Measurements from ENCODE around the gene ZNF416. TPM values are rescaled to one million over a fixed set of nuclear protein-coding genes. Genes with fewer than 3 reads are reported as not detected.

The ZNF416 gene
- total and polyA plus RNA-seq, 4 donors = 1.7 to 4.6 (median 3.2) TPM

DNA sequence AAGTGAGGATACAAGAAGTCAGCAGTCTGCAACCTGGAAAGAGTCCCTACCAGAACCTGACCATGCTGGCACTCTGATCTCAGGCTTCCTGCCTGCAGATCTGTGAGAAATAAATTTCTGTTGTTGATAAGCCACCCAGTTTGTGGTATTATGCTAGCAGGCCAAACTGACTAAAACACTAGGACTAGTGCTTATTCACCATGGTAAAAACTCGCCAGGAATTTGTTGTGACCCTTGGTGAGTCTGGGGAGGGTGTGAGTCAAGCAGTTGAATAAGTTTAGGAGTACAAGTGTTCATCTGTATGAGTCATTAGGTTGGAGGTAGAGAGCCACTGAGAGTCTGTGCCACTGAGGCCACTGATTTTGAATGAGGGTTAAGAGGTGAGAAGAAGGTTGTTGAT lies 8.8 kb upstream of the ZNF416 start:
- Histone ChIP-seq H3K9me3 (ENCODE audit: control insufficient read depth in 4 of 4, insufficient read depth in 3 of 4, low read length in 3 of 4) (peaks cover 4 to 75% (median 53%) of the 10 kb centered on the region in 4 donors), H3K36me3 (ENCODE audit: control insufficient read depth in 4 of 4, insufficient read depth in 4 of 4, low read length in 4 of 4) (peaks cover 25 to 66% (median 37%) of the 10 kb centered on the region in 4 donors), H3K4me1 (ENCODE audit: control insufficient read depth in 5 of 5, insufficient read depth in 5 of 5, low read length in 5 of 5) (peaks cover 0 to 14% (median 10%) of the 10 kb centered on the region in 5 donors), H3K4me3 (no peak overlapping the region), H3K27ac (ENCODE audit: low read depth in 1 of 2, low read length in 1 of 2) (peak overlapping the region in 1 of 2 donors; percentile 42), H3K27me3 (ENCODE audit: control insufficient read depth in 3 of 3, insufficient read depth in 3 of 3, low read length in 2 of 3) (no peaks in the 10 kb centered on the region), H3K9ac (ENCODE audit: insufficient read depth in 1 of 2, low read length in 2 of 2) (no peak overlapping the region)
- DNase-seq (no peak), ATAC-seq (ENCODE audit: insufficient read depth, low FRiP score) (no peak)
- TF ChIP-seq, protein P1, sequence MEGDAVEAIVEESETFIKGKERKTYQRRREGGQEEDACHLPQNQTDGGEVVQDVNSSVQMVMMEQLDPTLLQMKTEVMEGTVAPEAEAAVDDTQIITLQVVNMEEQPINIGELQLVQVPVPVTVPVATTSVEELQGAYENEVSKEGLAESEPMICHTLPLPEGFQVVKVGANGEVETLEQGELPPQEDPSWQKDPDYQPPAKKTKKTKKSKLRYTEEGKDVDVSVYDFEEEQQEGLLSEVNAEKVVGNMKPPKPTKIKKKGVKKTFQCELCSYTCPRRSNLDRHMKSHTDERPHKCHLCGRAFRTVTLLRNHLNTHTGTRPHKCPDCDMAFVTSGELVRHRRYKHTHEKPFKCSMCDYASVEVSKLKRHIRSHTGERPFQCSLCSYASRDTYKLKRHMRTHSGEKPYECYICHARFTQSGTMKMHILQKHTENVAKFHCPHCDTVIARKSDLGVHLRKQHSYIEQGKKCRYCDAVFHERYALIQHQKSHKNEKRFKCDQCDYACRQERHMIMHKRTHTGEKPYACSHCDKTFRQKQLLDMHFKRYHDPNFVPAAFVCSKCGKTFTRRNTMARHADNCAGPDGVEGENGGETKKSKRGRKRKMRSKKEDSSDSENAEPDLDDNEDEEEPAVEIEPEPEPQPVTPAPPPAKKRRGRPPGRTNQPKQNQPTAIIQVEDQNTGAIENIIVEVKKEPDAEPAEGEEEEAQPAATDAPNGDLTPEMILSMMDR (IDR thresholded peaks at IDR 0.05; ENCODE audit: control extremely low read depth, extremely low read depth) = no peak
- WGBS, 2 donors = 96 to 97% methylated on average over 1 of the region's 1 CpG

DNA sequence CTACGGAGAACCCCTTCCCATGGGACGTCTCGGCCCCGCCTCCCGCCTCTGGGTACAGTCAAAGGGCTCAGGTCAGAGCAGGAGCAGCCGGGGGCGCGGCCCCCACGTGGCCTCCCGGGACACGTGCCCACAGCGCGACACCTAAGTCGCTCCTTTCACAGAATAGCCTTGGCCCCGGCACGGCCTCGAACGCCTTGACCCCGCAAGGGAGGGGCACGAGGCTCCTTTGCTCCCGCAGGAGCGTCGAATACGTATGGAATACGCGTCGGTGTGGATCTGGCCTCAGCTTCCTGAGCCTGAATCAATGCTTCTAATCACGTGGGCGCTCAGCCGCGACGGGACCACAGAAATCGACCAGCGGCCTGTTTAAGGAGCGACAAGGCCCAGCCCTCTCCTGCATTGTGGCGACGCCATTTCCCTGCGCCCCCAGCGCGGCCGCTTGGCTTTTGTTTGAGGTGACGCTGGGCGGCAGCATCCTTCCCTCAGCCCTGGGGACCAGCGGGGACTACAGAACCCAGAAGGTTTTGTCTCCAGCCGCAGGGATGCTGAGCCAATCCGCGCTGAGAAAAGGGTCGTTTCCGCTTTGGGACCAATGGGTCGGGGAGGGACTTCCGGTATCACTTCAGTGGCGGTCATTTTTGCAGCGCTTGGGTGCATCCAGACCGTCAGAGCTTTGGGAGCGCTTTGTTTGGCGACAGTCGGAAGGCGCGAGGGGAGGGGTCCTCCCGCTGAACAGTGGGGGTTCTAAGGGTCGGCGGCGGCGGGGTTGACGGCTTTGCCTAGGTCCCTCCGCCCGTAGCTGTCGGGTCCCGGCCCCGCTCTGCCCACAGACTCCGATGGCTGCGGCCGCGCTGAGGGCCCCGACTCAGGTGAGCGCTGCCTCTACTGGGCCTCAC lies 5.1 kb upstream of the ZNF416 start, which contains the start of gene ZIK1:
TSS of gene ZIK1 (plus strand) at position 625 of the 896 bp plus-strand sequence. CDS start at position 837, 212 bp downstream.
- TF ChIP-seq, protein P1 (IDR thresholded peaks at IDR 0.05; ENCODE audit: control extremely low read depth, extremely low read depth) = no peak
- peak; percentile 92 for ATAC-seq (ENCODE audit: insufficient read depth, low FRiP score)
- DNase-seq = peak; percentile 97 to 99 (median 98)
- Histone ChIP-seq H3K4me3 (peak within 1 kb of the TSS; percentile 62), H3K36me3 (ENCODE audit: control insufficient read depth in 4 of 4, insufficient read depth in 4 of 4, low read length in 4 of 4) (peaks cover 6 to 34% (median 12%) of the 10 kb centered on the region in 4 donors), H3K9ac (ENCODE audit: insufficient read depth in 1 of 2, low read length in 2 of 2) (peak within 1 kb of the TSS in 1 of 2 donors; percentile 33), H3K27ac (ENCODE audit: low read depth in 1 of 2, low read length in 1 of 2) (peak within 1 kb of the TSS; percentile 6 to 51), H3K9me3 (ENCODE audit: control insufficient read depth in 4 of 4, insufficient read depth in 3 of 4, low read length in 3 of 4) (peaks cover 0 to 50% (median 20%) of the 10 kb centered on the region in 4 donors), H3K27me3 (ENCODE audit: control insufficient read depth in 3 of 3, insufficient read depth in 3 of 3, low read length in 2 of 3) (no peaks in the 10 kb centered on the region), H3K4me1 (ENCODE audit: control insufficient read depth in 5 of 5, insufficient read depth in 5 of 5, low read length in 5 of 5) (peaks cover 0 to 14% (median 10%) of the 10 kb centered on the region in 5 donors)
- WGBS, 2 donors = 2 to 3% methylated on average over 75 to 76 of the region's 76 CpGs

DNA sequence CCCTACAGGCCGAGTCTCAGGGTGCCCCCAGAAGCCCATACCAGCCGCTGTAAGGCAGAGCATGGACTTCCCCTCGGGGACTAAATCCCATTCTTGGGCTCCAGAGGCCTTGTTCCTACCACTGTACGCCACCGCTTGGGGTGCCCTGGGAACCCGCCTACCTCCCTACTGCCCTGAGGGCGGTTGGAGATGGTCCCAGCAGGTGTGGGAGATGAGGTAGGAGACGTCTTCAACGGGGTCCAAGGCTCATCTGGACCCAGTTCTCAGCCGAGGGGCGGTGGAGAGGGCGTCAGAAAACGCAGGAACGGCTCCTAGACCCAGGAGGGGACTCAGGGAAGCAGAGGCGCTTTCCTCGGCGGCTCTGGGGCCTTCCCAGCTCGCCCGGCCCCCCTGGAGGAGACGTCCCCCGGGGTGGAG lies 4.4 kb upstream of the ZNF416 start:
- H3K27me3 ChIP-seq (ENCODE audit: control insufficient read depth in 3 of 3, insufficient read depth in 3 of 3, low read length in 2 of 3) = no peaks in the 10 kb centered on the region
- ATAC-seq (ENCODE audit: insufficient read depth, low FRiP score) (no peak), DNase-seq (no peak)
- H3K4me3 ChIP-seq = no peak overlapping the region
- peaks cover under 1 to 15% (median 10%) of the 10 kb centered on the region in 5 donors for H3K4me1 ChIP-seq (ENCODE audit: control insufficient read depth in 5 of 5, insufficient read depth in 5 of 5, low read length in 5 of 5)
- H3K27ac ChIP-seq (ENCODE audit: low read depth in 1 of 2, low read length in 1 of 2) = no peak overlapping the region
- 41 to 43% methylated on average over 21 of the region's 21 CpGs for WGBS, 2 donors
- peaks cover 0 to 32% (median 6%) of the 10 kb centered on the region in 4 donors for H3K36me3 ChIP-seq (ENCODE audit: control insufficient read depth in 4 of 4, insufficient read depth in 4 of 4, low read length in 4 of 4)
- peaks cover 0 to 44% (median 14%) of the 10 kb centered on the region in 4 donors for H3K9me3 ChIP-seq (ENCODE audit: control insufficient read depth in 4 of 4, insufficient read depth in 3 of 4, low read length in 3 of 4)
- TF ChIP-seq, protein P1 (IDR thresholded peaks at IDR 0.05; ENCODE audit: control extremely low read depth, extremely low read depth) = no peak
- no peak overlapping the region for H3K9ac ChIP-seq (ENCODE audit: insufficient read depth in 1 of 2, low read length in 2 of 2)
